Nephron progenitor cell (in vitro differentiated cells): ENCODE results near the gene LCN6.

Source experiments
- DNase-seq: peaks from one replicate; pipeline ENCODE4 v3.0.0; 2021
- H3K27ac Mint-ChIP-seq: 2 replicates; pipeline ENCODE4 v1.8.0; 2021; ENCODE audit warnings: mild to moderate bottlenecking, moderate library complexity, mixed read lengths
- H3K27me3 Mint-ChIP-seq: 2 replicates; pipeline ENCODE4 v1.8.0; 2021; ENCODE audit warnings: mild to moderate bottlenecking, low read depth, mixed read lengths; ENCODE audit not compliant: poor library complexity
- H3K36me3 Mint-ChIP-seq: 2 replicates; pipeline ENCODE4 v1.8.0; 2021; ENCODE audit warnings: low read depth, mixed read lengths
- H3K4me1 Mint-ChIP-seq: 2 replicates; pipeline ENCODE4 v1.8.0; 2021; ENCODE audit warnings: mixed read lengths
- H3K4me3 Mint-ChIP-seq: 2 replicates; pipeline ENCODE4 v1.8.0; 2021; ENCODE audit warnings: mild to moderate bottlenecking, moderate library complexity, mixed read lengths
- H3K9me3 Mint-ChIP-seq: 2 replicates; pipeline ENCODE4 v1.8.0; 2021; ENCODE audit warnings: mild to moderate bottlenecking, moderate library complexity, mixed read lengths
- CTCF ChIP-seq: fragments of 200-600 bp; sonication (generic); IDR thresholded peaks from 2 replicates; pipeline ENCODE4 v1.5.0; 2021; ENCODE audit warnings: antibody characterized with exemption

The LCN6 gene

GRCh38 chr9:136740069-136740468, 8.3 kb downstream of the LCN6 start:
- DNase-seq, result no peak
- no peak for TF ChIP-seq CTCF
- Mint-ChIP-seq H3K4me3 (no peak overlapping the region), H3K4me1 (peaks cover 11% of the 10 kb centered on the region), H3K27me3 (peaks cover 15% of the 10 kb centered on the region), H3K27ac (no peak overlapping the region), H3K36me3 (no peaks in the 10 kb centered on the region), H3K9me3 (peaks cover 7% of the 10 kb centered on the region)

GRCh38 chr9:136739509-136739908, 8.8 kb downstream of the LCN6 start:
- Mint-ChIP-seq H3K9me3 (peaks cover 7% of the 10 kb centered on the region), H3K27me3 (peaks cover 15% of the 10 kb centered on the region), H3K36me3 (no peaks in the 10 kb centered on the region), H3K4me3 (no peak overlapping the region), H3K4me1 (peaks cover 11% of the 10 kb centered on the region), H3K27ac (peak overlapping the region; percentile 85)
- no peak for DNase-seq
- no peak for TF ChIP-seq CTCF

- Mint-ChIP-seq H3K27ac (no peak overlapping the region), H3K9me3 (peaks cover 7% of the 10 kb centered on the region), H3K27me3 (peaks cover 15% of the 10 kb centered on the region), H3K4me3 (no peak overlapping the region), H3K4me1 (peaks cover 11% of the 10 kb centered on the region), H3K36me3 (no peaks in the 10 kb centered on the region)
- TF ChIP-seq CTCF, result no peak
- DNase-seq, result no peak
These were observed 9.4 kb downstream of the LCN6 start for GRCh38 chr9:136738960-136739359.

GRCh38 chr9:136735812-136736480, 12.4 kb downstream of the LCN6 start:
- H3K4me1 Mint-ChIP-seq, result peaks cover 11% of the 10 kb centered on the region
- H3K4me3 Mint-ChIP-seq, result no peak overlapping the region
- H3K36me3 Mint-ChIP-seq, result no peaks in the 10 kb centered on the region
- no peak overlapping the region for H3K27ac Mint-ChIP-seq
- DNase-seq, result no peak
- H3K27me3 Mint-ChIP-seq, result peaks cover 24% of the 10 kb centered on the region
- TF ChIP-seq CTCF, result no peak
- peaks cover 7% of the 10 kb centered on the region for H3K9me3 Mint-ChIP-seq

GRCh38 chr9:136734837-136735496, 13.4 kb downstream of the LCN6 start:
- H3K9me3 Mint-ChIP-seq, result peaks cover 7% of the 10 kb centered on the region
- no peak for TF ChIP-seq CTCF
- H3K4me1 Mint-ChIP-seq, result peaks cover 15% of the 10 kb centered on the region
- no peak for DNase-seq
- peaks cover 19% of the 10 kb centered on the region for H3K27me3 Mint-ChIP-seq
- no peak overlapping the region for H3K4me3 Mint-ChIP-seq
- peaks cover 7% of the 10 kb centered on the region for H3K36me3 Mint-ChIP-seq
- H3K27ac Mint-ChIP-seq, result no peak overlapping the region

- Mint-ChIP-seq H3K4me3 (no peak overlapping the region), H3K4me1 (peaks cover 15% of the 10 kb centered on the region), H3K27ac (no peak overlapping the region), H3K27me3 (peaks cover 19% of the 10 kb centered on the region), H3K9me3 (peaks cover 5% of the 10 kb centered on the region), H3K36me3 (peaks cover 7% of the 10 kb centered on the region)
- no peak for DNase-seq
- no peak for TF ChIP-seq CTCF
These were observed 14.7 kb downstream of the LCN6 start for GRCh38 chr9:136733611-136734010.
